A673 (cell line): ENCODE measurements around the gene EIF3A.

Experiments
- EZH2 ChIP-seq: fragments of 200-600 bp; sonication (generic); IDR thresholded peaks from 2 replicates; pipeline ENCODE4 v1.6.1; 2017; ENCODE audit warnings: borderline replicate concordance, low read depth, mild to moderate bottlenecking, mixed read lengths, antibody characterized with exemption, low read length; ENCODE audit not compliant: poor library complexity, severe bottlenecking
- TF ChIP-seq, protein P1 (sequence below): fragments of 300-800, 200-600 bp; sonication (generic); conservative IDR thresholded peaks from 2 replicates; pipeline ENCODE4 v1.5.1; 2017; ENCODE audit warnings: low read depth, mild to moderate bottlenecking, antibody characterized with exemption, low read length, moderate library complexity, mixed read lengths

DNA sequence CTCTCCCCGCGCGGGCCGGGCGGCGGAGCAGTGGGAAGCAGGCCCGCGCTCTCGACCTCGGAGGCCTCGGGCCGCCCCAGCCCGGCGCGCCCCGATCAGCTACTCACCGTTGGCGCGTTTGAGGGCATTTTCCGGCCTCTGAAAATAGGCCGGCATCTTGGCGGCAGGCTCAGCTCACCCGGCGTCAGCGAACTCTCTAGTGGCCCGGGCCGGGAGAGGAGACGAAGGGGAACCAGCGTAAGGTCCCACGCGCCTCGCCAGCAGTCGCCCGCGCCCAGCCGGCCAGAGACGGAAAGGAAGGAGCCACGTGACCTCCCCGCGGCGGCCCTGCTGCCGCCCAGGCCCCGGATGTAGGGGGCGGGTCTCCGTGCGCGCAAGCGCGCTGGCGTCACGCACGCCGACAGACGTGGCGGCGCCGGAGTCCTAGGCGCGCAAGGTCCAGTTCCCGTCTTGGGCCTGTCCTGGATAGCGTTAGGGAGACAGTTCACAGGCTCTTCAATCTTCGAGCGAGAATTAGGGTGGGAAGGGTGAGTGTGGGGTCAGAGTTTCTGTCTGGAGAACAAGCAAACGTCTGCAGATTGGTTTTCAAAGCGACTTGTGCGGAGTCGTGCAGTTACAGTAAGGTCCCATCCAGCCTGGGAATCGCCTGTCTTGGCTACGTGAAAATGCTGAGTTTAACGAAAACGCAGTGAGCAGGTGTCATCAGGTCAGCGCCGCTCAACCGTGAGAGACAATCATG is at the start of gene EIF3A:
- TF ChIP-seq, protein P1, sequence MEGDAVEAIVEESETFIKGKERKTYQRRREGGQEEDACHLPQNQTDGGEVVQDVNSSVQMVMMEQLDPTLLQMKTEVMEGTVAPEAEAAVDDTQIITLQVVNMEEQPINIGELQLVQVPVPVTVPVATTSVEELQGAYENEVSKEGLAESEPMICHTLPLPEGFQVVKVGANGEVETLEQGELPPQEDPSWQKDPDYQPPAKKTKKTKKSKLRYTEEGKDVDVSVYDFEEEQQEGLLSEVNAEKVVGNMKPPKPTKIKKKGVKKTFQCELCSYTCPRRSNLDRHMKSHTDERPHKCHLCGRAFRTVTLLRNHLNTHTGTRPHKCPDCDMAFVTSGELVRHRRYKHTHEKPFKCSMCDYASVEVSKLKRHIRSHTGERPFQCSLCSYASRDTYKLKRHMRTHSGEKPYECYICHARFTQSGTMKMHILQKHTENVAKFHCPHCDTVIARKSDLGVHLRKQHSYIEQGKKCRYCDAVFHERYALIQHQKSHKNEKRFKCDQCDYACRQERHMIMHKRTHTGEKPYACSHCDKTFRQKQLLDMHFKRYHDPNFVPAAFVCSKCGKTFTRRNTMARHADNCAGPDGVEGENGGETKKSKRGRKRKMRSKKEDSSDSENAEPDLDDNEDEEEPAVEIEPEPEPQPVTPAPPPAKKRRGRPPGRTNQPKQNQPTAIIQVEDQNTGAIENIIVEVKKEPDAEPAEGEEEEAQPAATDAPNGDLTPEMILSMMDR, result no peak
- no peak for TF ChIP-seq EZH2
